SU-DHL-6 (cell line): Measurements from ENCODE around the gene C9orf152.
A peak's percentile ranks its signal among the peaks of the same experiment; 100 is the strongest.

Experiments
- H2AFZ ChIP-seq: fragments of 200-600 bp; sonication (generic); 2 replicates; pipeline ENCODE4 v1.6.1; 2014; ENCODE audit warnings: low read depth, mild to moderate bottlenecking, moderate library complexity, mixed read lengths, antibody characterized with exemption, low read length; ENCODE audit not compliant: severe bottlenecking
- H3F3A ChIP-seq: fragments of 200-600 bp; shearing (Covaris generic); 2 replicates; pipeline ENCODE4 v1.6.0; 2016; ENCODE audit warnings: antibody characterized with exemption, mild to moderate bottlenecking; ENCODE audit not compliant: insufficient read depth
- H3K27ac ChIP-seq: fragments of 200-600 bp; sonication (generic); 2 replicates; pipeline ENCODE4 v1.5.1; 2016; ENCODE audit warnings: low read depth, mild to moderate bottlenecking, low read length, moderate library complexity, mixed read lengths
- H3K27me3 ChIP-seq: fragments of 200-600 bp; sonication (generic), shearing (Covaris generic); 2 replicates; pipeline ENCODE4 v1.6.0; 2014; ENCODE audit warnings: mild to moderate bottlenecking, low read length
- H3K36me3 ChIP-seq: fragments of 200-600 bp; sonication (generic); 2 replicates; pipeline ENCODE4 v1.6.1; 2014; ENCODE audit warnings: mild to moderate bottlenecking, low read length, mixed read lengths
- H3K4me2 ChIP-seq: fragments of 300-600, 200-600 bp; shearing (Covaris generic), sonication (generic); 2 replicates; pipeline ENCODE4 v1.6.0; 2014; ENCODE audit warnings: low read length, low read depth, mild to moderate bottlenecking; ENCODE audit not compliant: poor library complexity, severe bottlenecking
- H3K4me3 ChIP-seq: fragments of 200-600 bp; sonication (generic); 2 replicates; pipeline ENCODE4 v1.5.1; 2014; ENCODE audit warnings: antibody characterized with exemption, low read length, mild to moderate bottlenecking, mixed read lengths; ENCODE audit not compliant: insufficient read depth, poor library complexity, severe bottlenecking
- H3K79me2 ChIP-seq: fragments of 200-600 bp; sonication (generic); 2 replicates; pipeline ENCODE4 v1.6.1; 2014; ENCODE audit warnings: mild to moderate bottlenecking, low read length, moderate library complexity; ENCODE audit not compliant: insufficient read depth
- H3K9ac ChIP-seq: fragments of 200-600 bp; sonication (generic); 2 replicates; pipeline ENCODE4 v1.7.0; 2014; ENCODE audit warnings: mild to moderate bottlenecking, low read length
- H3K9me2 ChIP-seq: fragments of 200-600 bp; sonication (generic); replicated peaks from 2 replicates; pipeline ENCODE4 v1.6.1; 2014; ENCODE audit warnings: low read length; ENCODE audit not compliant: insufficient read depth
- H3K9me3 ChIP-seq: fragments of 200-600 bp; sonication (generic); 2 replicates; pipeline ENCODE4 v1.6.1; 2014; ENCODE audit warnings: low read length, mixed read lengths; ENCODE audit not compliant: insufficient read depth
- H4K20me1 ChIP-seq: fragments of 200-600 bp; sonication (generic); 2 replicates; pipeline ENCODE4 v1.6.1; 2014; ENCODE audit warnings: low read depth, mild to moderate bottlenecking, antibody characterized with exemption, low read length, moderate library complexity, mixed read lengths
- CTCF ChIP-seq: fragments of 200-600 bp; sonication (generic); IDR thresholded peaks from one replicate; pipeline ENCODE4 v1.5.1; 2017; ENCODE audit warnings: antibody characterized with exemption, mild to moderate bottlenecking, low read length, moderate library complexity; ENCODE audit not compliant: insufficient read depth, poor library complexity, severe bottlenecking
- EZH2phosphoT487 ChIP-seq: fragments of 200-600 bp; sonication (generic), shearing (Covaris generic); conservative IDR thresholded peaks from 2 replicates; pipeline ENCODE4 v1.6.1; 2018; ENCODE audit warnings: mild to moderate bottlenecking, antibody characterized with exemption, low read length, moderate library complexity, mixed read lengths

C9orf152 gene

GRCh38 chr9:110255463-110256379 is 47.8 kb upstream of the C9orf152 start:
- H3K4me3 ChIP-seq: peak overlapping the region; percentile 83
- TF ChIP-seq EZH2phosphoT487: no peak
- TF ChIP-seq CTCF: no peak
- H3K27me3 ChIP-seq: no peaks in the 10 kb centered on the region
- H4K20me1 ChIP-seq: no peaks in the 10 kb centered on the region
- no peaks in the 10 kb centered on the region for H3K9me3 ChIP-seq
- H3K27ac ChIP-seq: peak overlapping the region; percentile 25; the same call in 1 of the 2 replicates
- peaks cover 6% of the 10 kb centered on the region; the same call in 1 of the 2 replicates for H3F3A ChIP-seq
- H3K9me2 ChIP-seq: no peaks in the 10 kb centered on the region
- H3K79me2 ChIP-seq: peaks cover 27% of the 10 kb centered on the region
- peak overlapping the region; percentile 98 for H2AFZ ChIP-seq
- no peaks in the 10 kb centered on the region for H3K36me3 ChIP-seq
- peak overlapping the region; percentile 76 for H3K9ac ChIP-seq
- H3K4me2 ChIP-seq: peak overlapping the region; percentile 59

GRCh38 chr9:110255034-110255462 is 47.1 kb upstream of the C9orf152 start:
- TF ChIP-seq EZH2phosphoT487 (no peak), CTCF (no peak)
- Histone ChIP-seq H3K4me3 (peak overlapping the region; percentile 83), H4K20me1 (no peaks in the 10 kb centered on the region)

GRCh38 chr9:110254500-110254899 is 46.5 kb upstream of the C9orf152 start:
- Histone ChIP-seq H4K20me1 (no peaks in the 10 kb centered on the region), H3K27ac (no peak overlapping the region)

More at GRCh38 chr9:110255034-110255462, 47.1 kb upstream of the C9orf152 start:
- H3F3A ChIP-seq: peaks cover 6% of the 10 kb centered on the region; the same call in 1 of the 2 replicates
- H3K27ac ChIP-seq: no peak overlapping the region
- H3K36me3 ChIP-seq: no peaks in the 10 kb centered on the region
- H3K9ac ChIP-seq: peak overlapping the region; percentile 76
- H3K9me2 ChIP-seq: no peaks in the 10 kb centered on the region
- no peak overlapping the region for H2AFZ ChIP-seq
- H3K4me2 ChIP-seq: peak overlapping the region; percentile 59
- peaks cover 27% of the 10 kb centered on the region for H3K79me2 ChIP-seq
- no peaks in the 10 kb centered on the region for H3K9me3 ChIP-seq
- no peaks in the 10 kb centered on the region for H3K27me3 ChIP-seq

More at GRCh38 chr9:110254500-110254899, 46.5 kb upstream of the C9orf152 start:
- H3K79me2 ChIP-seq: peaks cover 27% of the 10 kb centered on the region
- no peaks in the 10 kb centered on the region for H3K9me3 ChIP-seq
- H3K4me2 ChIP-seq: peak overlapping the region; percentile 59
- H3K9me2 ChIP-seq: no peaks in the 10 kb centered on the region
- no peak overlapping the region for H3K4me3 ChIP-seq
- TF ChIP-seq EZH2phosphoT487 (no peak), CTCF (no peak)
- H2AFZ ChIP-seq: no peak overlapping the region
- no peaks in the 10 kb centered on the region for H3K27me3 ChIP-seq
- H3K9ac ChIP-seq: peak overlapping the region; percentile 76; the same call in 1 of the 2 replicates
- no peaks in the 10 kb centered on the region for H3K36me3 ChIP-seq
- H3F3A ChIP-seq: peaks cover 6% of the 10 kb centered on the region; the same call in 1 of the 2 replicates
